Right lobe of liver (tissue), 4 donors: ENCODE measurements around the gene PHACTR2.

Experiments used
- POLR2A ChIP-seq: fragments of 450-650 bp; IDR thresholded peaks from one replicate; pipeline ENCODE4 v1.6.1; 2017; ENCODE audit warnings: antibody characterized with exemption, mild to moderate bottlenecking
- TF ChIP-seq, protein P1 (sequence below), 4 donors: fragments of 200-600 bp in 3 of 4; fragments of 450-650 bp in 1 of 4; IDR thresholded peaks; one replicate each; pipeline versions ENCODE4 v1.5.1 to v1.8.0; 2016 to 2022; ENCODE audit warnings: antibody characterized with exemption in 4 of 4, mild to moderate bottlenecking in 2 of 4
- donor health status: DM: no; HTN: no; CAD: no.
- donor health status: DM: no; HTN: no; CAD: no.
- donor health status: DM: no; HTN: yes; CAD: no.

DNA sequence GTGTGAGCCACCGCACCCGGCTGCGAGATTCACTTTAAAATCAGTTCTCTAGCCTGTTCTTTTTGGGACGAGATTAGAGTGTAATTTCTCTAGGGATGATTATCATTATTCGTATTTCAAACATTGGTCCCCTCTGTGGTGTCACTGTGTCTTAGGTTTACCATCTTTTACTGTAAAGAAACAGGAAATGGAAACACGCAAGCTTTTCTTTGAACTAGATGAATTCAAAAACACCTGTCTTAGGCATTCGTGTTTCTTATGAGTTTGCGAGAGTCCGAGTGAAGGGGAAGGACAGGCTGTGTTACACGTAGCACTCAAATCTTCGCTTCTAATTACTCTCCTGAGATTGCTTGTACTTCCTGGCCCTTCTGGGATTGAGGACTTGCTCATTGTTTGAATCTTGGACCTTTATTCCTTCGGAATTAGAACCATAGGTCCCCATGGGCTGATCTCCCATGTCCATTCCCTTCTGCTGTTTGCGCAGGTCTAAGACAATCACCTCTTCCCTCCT is 61.6 kb downstream of the PHACTR2 start:
- TF ChIP-seq, protein P1, sequence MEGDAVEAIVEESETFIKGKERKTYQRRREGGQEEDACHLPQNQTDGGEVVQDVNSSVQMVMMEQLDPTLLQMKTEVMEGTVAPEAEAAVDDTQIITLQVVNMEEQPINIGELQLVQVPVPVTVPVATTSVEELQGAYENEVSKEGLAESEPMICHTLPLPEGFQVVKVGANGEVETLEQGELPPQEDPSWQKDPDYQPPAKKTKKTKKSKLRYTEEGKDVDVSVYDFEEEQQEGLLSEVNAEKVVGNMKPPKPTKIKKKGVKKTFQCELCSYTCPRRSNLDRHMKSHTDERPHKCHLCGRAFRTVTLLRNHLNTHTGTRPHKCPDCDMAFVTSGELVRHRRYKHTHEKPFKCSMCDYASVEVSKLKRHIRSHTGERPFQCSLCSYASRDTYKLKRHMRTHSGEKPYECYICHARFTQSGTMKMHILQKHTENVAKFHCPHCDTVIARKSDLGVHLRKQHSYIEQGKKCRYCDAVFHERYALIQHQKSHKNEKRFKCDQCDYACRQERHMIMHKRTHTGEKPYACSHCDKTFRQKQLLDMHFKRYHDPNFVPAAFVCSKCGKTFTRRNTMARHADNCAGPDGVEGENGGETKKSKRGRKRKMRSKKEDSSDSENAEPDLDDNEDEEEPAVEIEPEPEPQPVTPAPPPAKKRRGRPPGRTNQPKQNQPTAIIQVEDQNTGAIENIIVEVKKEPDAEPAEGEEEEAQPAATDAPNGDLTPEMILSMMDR (IDR thresholded peaks at IDR 0.05): no peak
- no peak for TF ChIP-seq POLR2A
